K562 (cell line): ENCODE data around the gene SLC14A1. TPM values are rescaled to one million over a fixed set of nuclear protein-coding genes. Genes with fewer than 3 reads are reported as not detected.

ENCODE experiments used
- ATAC-seq: fragments of 200-7000 bp; cut with Tn5 transposase; 3 replicates; pipeline ENCODE4 v1.9.1; 2020; ENCODE audit warnings: moderate library complexity
- BruUV-seq: library from RNA; stranded (reverse); fragments of 400-500 nt; replicated peaks from 2 replicates; lab custom pipeline; 2021; lab: Mats Ljungman, UMichigan
- CTCF ChIA-PET: fragments of 300-600 bp; formaldehyde crosslinking; extraction: SDS; loops from one replicate; lab custom pipeline; 2021; ENCODE audit warnings: low intra/inter-chr PET ratio; lab: Yijun Ruan, JAX
- POLR2A ChIA-PET: fragments of 300-600, 350-650 bp; sonication (Branson Sonifier 250); formaldehyde crosslinking; extraction: SDS; loops from one replicate; lab custom pipeline; 2021; ENCODE audit warnings: antibody characterized with exemption, inconsistent platforms; lab: Yijun Ruan, JAX
- DNase-seq, 4 experiments: peaks; one replicate each; pipeline versions ENCODE4 v3.0.0 to v3.0.0-alpha.2; 2011 to 2018; ENCODE audit warnings: low spot score in 3 of 4, mixed read lengths in 3 of 4; ENCODE audit errors: extremely low read depth in 1 of 4
- FAIRE-seq: peaks from 2 replicates; lab custom pipeline; 2011; peaks lifted over from hg19 to GRCh38; lab: Jason Lieb, UNC
- H2AFZ ChIP-seq: 2 replicates; pipeline ENCODE4 v1.6.0; 2011; ENCODE audit warnings: low read depth, low read length, control low read depth, inconsistent platforms
- H3K27ac ChIP-seq: fragments of 200-600 bp; 3 replicates; pipeline ENCODE4 v1.8.0; 2011; ENCODE audit warnings: low read depth, mild to moderate bottlenecking, control low read depth, inconsistent platforms, low read length, moderate library complexity, mixed read lengths; ENCODE audit errors: extremely low read depth
- H3K27me3 ChIP-seq, 2 experiments: fragments of 300-600 bp in 1 of 2; 2 replicates in 1 of 2; 3 replicates in 1 of 2; pipeline versions ENCODE4 v1.6.0 to v1.8.0; 2011; ENCODE audit warnings: inconsistent platforms in 2 of 2, low read length in 2 of 2, mild to moderate bottlenecking in 1 of 2, mixed read lengths in 1 of 2, moderate library complexity in 1 of 2; ENCODE audit not compliant: control insufficient read depth in 2 of 2, insufficient read depth in 2 of 2
- H3K36me3 ChIP-seq: fragments of 300-600 bp; 3 replicates; pipeline ENCODE4 v1.8.0; 2011; ENCODE audit warnings: mild to moderate bottlenecking, low read length, inconsistent platforms; ENCODE audit not compliant: control insufficient read depth, insufficient read depth
- H3K4me1 ChIP-seq, 2 experiments: fragments of 200-600 bp in 1 of 2; replicated peaks in 1 of 2; 2 replicates in 1 of 2; 3 replicates in 1 of 2; pipeline versions ENCODE4 v1.5.1 to v1.8.0; 2011; ENCODE audit warnings: inconsistent platforms in 2 of 2, low read length in 2 of 2, mild to moderate bottlenecking in 1 of 2, mixed read lengths in 1 of 2, moderate library complexity in 1 of 2; ENCODE audit not compliant: control insufficient read depth in 2 of 2, insufficient read depth in 2 of 2
- H3K4me2 ChIP-seq: 2 replicates; pipeline ENCODE4 v1.6.1; 2011; ENCODE audit warnings: low read length, control low read depth, inconsistent platforms, mixed read lengths; ENCODE audit not compliant: insufficient read depth
- H3K4me3 ChIP-seq: fragments of 200-600 bp; sonication (generic), shearing (Covaris generic); 2 replicates; pipeline ENCODE4 v1.5.1; 2016; ENCODE audit warnings: control low read depth, inconsistent platforms
- H3K79me2 ChIP-seq: fragments of 200-600 bp; 3 replicates; pipeline ENCODE4 v1.8.0; 2011; ENCODE audit warnings: low read length, inconsistent platforms; ENCODE audit not compliant: control insufficient read depth, insufficient read depth
- H3K9ac ChIP-seq, 2 experiments: 2 replicates each; pipeline versions ENCODE4 v1.6.0 to v1.6.1; 2011; ENCODE audit warnings: low read depth in 2 of 2, low read length in 2 of 2, control low read depth in 1 of 2, inconsistent platforms in 1 of 2, mild to moderate bottlenecking in 1 of 2, mixed read lengths in 1 of 2; ENCODE audit not compliant: insufficient read depth in 1 of 2
- H3K9me1 ChIP-seq: one replicate; pipeline ENCODE4 v1.6.0; 2011; ENCODE audit warnings: inconsistent platforms, mild to moderate bottlenecking, low read length, moderate library complexity; ENCODE audit not compliant: control insufficient read depth, insufficient read depth
- H3K9me3 ChIP-seq: replicated peaks from 2 replicates; pipeline ENCODE4 v1.5.1; 2011; ENCODE audit warnings: low read depth, low read length, inconsistent platforms; ENCODE audit not compliant: control insufficient read depth, insufficient read depth
- H4K20me1 ChIP-seq: replicated peaks from 2 replicates; pipeline ENCODE4 v1.6.1; 2011; ENCODE audit warnings: low read length, inconsistent platforms, mixed read lengths; ENCODE audit not compliant: control insufficient read depth, insufficient read depth
- ARHGAP35 ChIP-seq: fragments of 450-650 bp; IDR thresholded peaks from 2 replicates; pipeline ENCODE4 v1.6.1; 2018; ENCODE audit not compliant: partially characterized antibody
- CLOCK ChIP-seq: fragments of 250-450 bp; sonication (Bioruptor Pico); IDR thresholded peaks from 2 replicates; pipeline ENCODE4 v1.4.0; 2020; ENCODE audit warnings: mild to moderate bottlenecking, moderate library complexity, borderline replicate concordance
- MAX ChIP-seq: sonication (generic); formaldehyde crosslinking; IDR thresholded peaks from 2 replicates; pipeline ENCODE4 v1.9.0; 2022; ENCODE audit warnings: mild to moderate bottlenecking, missing genetic modification reagents
- MXD1 ChIP-seq: fragments of 250-450 bp; sonication (Bioruptor Pico); IDR thresholded peaks from 2 replicates; pipeline ENCODE4 v1.8.0; 2021; ENCODE audit warnings: borderline replicate concordance, mild to moderate bottlenecking, moderate library complexity; ENCODE audit not compliant: poor library complexity, severe bottlenecking
- PHB2 ChIP-seq: fragments of 450-650 bp; IDR thresholded peaks from 2 replicates; pipeline ENCODE4 v1.6.1; 2017; ENCODE audit warnings: low read depth
- PHF21A ChIP-seq: fragments of 450-650 bp; IDR thresholded peaks from 2 replicates; pipeline ENCODE4 v1.6.1; 2017; ENCODE audit warnings: low read depth, borderline replicate concordance
- PTRF ChIP-seq: fragments of 450-650 bp; IDR thresholded peaks from 2 replicates; pipeline ENCODE4 v1.6.1; 2016; ENCODE audit warnings: mild to moderate bottlenecking, missing genetic modification characterization, missing compliant biosample characterization
- SMAD2 ChIP-seq: fragments of 150-350 bp; IDR thresholded peaks from 2 replicates; pipeline ENCODE4 v1.6.1; 2014; ENCODE audit warnings: low read depth, mild to moderate bottlenecking, low read length
- SMARCC2 ChIP-seq: fragments of 450-650 bp; IDR thresholded peaks from 2 replicates; pipeline ENCODE4 v1.6.1; 2017; ENCODE audit warnings: antibody characterized with exemption, moderate library complexity, mild to moderate bottlenecking, low read depth
- TGIF2 ChIP-seq: sonication (generic); formaldehyde crosslinking; IDR thresholded peaks from 2 replicates; pipeline ENCODE4 v1.8.1; 2022; ENCODE audit warnings: mild to moderate bottlenecking, missing genetic modification reagents, moderate library complexity
- THRAP3 ChIP-seq: fragments of 450-650 bp; IDR thresholded peaks from 2 replicates; pipeline ENCODE4 v1.6.1; 2016; ENCODE audit warnings: mild to moderate bottlenecking, inconsistent platforms, borderline replicate concordance
- WHSC1 ChIP-seq: IDR thresholded peaks from one replicate; pipeline ENCODE4 v1.6.1; 2012; ENCODE audit warnings: low read length, control low read depth, inconsistent platforms
- ZNF121 ChIP-seq: sonication (generic); formaldehyde crosslinking; conservative IDR thresholded peaks from 2 replicates; pipeline ENCODE4 v1.8.0; 2022; ENCODE audit warnings: missing genetic modification reagents
- WGBS: fragments of 100-300 bp; shearing (Covaris generic); methylation state at CpG from one replicate; pipeline ENCODE4 v1.1.6; 2016; ENCODE audit warnings: low coverage, mixed read lengths; ENCODE audit not compliant: insufficient coverage; ENCODE audit errors: missing lambda C conversion rate; 5-methylcytosine and 5-hydroxymethylcytosine counted together
- in situ Hi-C: fragments of 300-500 bp; cut with MboI; formaldehyde crosslinking; loops from 4 replicates; pipeline ENCODE4 v1.15.0; 2018; ENCODE audit warnings: inconsistent platforms, mixed read lengths
- intact Hi-C: fragments of 100-400 bp; cut with micrococcal nuclease; formaldehyde crosslinking; loops from 2 replicates; pipeline ENCODE4 v1.14.2; 2022
- polyA plus RNA-seq, 8 experiments: library from polyadenylated mRNA; depleted of rRNA in 4 of 8; stranded (reverse) in 5 of 8; unstranded in 3 of 8; fragments of >200 nt; fragmentation: Nextera tagmentation in 2 of 8; fragmentation: Illumina TruSeq in 1 of 8; extraction: Ambion mirVana in 2 of 8; extraction: Trizol in 1 of 8; gene quantifications; 2 replicates each; pipeline versions ENCODE4 v1.2.1 to v1.2.3, GENCODE V29; 2011 to 2014; ENCODE audit warnings: inconsistent platforms in 1 of 8, missing spikeins in 1 of 8
- total RNA-seq, 7 experiments: library from RNA; depleted of rRNA in 6 of 7; stranded (reverse); fragments of >200 nt in 6 of 7; fragmentation: Illumina TruSeq in 2 of 7; extraction: Trizol in 2 of 7; gene quantifications; 2 replicates each; pipeline versions ENCODE4 v1.2.1 to v1.2.3, GENCODE V29; 2011 to 2021; ENCODE audit warnings: low replicate concordance in 1 of 7

Gene SLC14A1
- total and polyA plus RNA-seq, 9 of the 15 experiments (the other 6 are each of a cell fraction or from before 2014, with no cell fraction given): 0.14 to 0.40 (median 0.20) TPM; not detected in 6

DNA sequence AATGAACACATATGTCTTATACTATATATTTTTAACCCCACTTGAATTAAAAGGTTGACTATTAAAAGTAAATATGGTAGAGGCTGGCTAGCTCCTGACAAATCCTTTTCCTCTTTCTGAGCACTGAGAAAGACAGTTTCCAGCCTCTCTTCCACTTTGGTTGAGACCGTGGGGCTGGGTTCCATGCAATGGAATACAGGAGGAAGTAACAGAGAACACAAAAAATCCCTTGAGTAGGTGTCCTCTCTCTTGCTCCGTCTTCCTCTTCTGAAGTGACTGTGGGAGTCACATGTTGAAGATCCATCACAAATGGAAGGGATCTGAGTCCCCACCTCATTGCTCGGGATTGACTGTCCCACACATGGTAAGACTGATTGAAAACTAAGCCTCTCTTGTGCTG lies 64.9 kb downstream of the SLC14A1 start:
- intact Hi-C loops (no loop called here), in situ Hi-C loops (no loop called here)
- no peak for ATAC-seq
- Histone ChIP-seq H3K4me3 (no peak overlapping the region), H3K4me2 (no peak overlapping the region), H3K27me3 (no peaks in the 10 kb centered on the region), H3K27ac (no peak overlapping the region), H3K79me2 (no peaks in the 10 kb centered on the region), H3K9me1 (no peaks in the 10 kb centered on the region), H3K36me3 (no peaks in the 10 kb centered on the region), H3K4me1 (no peaks in the 10 kb centered on the region), H3K9ac (no peak overlapping the region), H2AFZ (no peak overlapping the region), H4K20me1 (no peaks in the 10 kb centered on the region), H3K9me3 (no peaks in the 10 kb centered on the region)
- BruUV-seq: no TSS peak
- TF ChIP-seq WHSC1 (no peak), PTRF (tag) (no peak), PHB2 (no peak), SMARCC2 (no peak)
- ChIA-PET CTCF (no interaction called here), POLR2A (no interaction called here)
- DNase-seq: no peak
- FAIRE-seq: no peak
- WGBS: 0% methylated on average over 2 of the region's 3 CpGs

DNA sequence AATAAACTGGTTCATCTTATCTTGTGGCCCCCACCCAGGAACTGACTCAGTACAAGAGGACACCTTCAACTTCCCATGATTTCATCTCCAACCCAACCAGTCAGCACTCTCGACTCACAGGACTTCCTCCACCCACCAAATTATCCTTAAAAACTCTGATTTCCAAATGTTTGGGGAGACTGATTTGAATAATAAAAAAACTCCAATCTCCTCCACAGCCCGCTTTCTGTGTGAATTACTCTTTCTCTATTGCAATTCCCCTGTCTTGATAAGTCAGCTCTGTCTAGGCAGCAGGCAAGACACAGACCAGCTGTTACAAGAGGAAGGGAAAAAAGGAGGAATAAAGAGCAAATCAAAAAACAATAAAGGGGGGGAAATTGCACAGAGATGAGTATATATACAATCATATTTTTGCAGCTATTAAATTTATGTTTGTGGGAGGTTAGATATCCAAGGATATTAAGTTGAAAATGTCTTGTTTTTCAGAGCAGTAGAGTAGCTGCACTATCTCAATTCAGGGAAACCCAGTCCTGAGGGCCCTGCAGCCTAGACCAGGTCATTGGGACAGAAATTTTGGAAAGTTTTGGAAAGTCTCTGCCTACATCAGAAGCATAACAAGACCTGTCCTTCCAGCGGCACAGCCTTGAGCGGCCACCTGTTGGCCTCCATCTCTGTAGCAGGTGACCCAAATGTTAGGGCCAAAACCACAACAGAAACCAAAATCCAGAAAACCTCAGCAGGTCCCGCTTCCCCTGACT lies 68.7 kb downstream of the SLC14A1 start:
- no peaks in the 10 kb centered on the region for H3K27me3 ChIP-seq
- FAIRE-seq (no peak), DNase-seq (no peak), ATAC-seq (no peak)
- H3K4me2 ChIP-seq: no peak overlapping the region
- CTCF ChIA-PET: no interaction called here
- H3K4me1 ChIP-seq: no peaks in the 10 kb centered on the region
- H4K20me1 ChIP-seq: no peaks in the 10 kb centered on the region
- no peak overlapping the region for H3K27ac ChIP-seq
- no peaks in the 10 kb centered on the region for H3K9me3 ChIP-seq
- no peaks in the 10 kb centered on the region for H3K79me2 ChIP-seq
- BruUV-seq: no TSS peak
- WGBS: 2% methylated on average over 5 of the region's 5 CpGs
- H3K9ac ChIP-seq: no peak overlapping the region
- in situ Hi-C loops (no loop called here), intact Hi-C loops (no loop called here)
- no peak overlapping the region for H2AFZ ChIP-seq
- POLR2A ChIA-PET: no interaction called here
- H3K9me1 ChIP-seq: no peaks in the 10 kb centered on the region
- H3K36me3 ChIP-seq: no peaks in the 10 kb centered on the region
- no peak overlapping the region for H3K4me3 ChIP-seq
- TF ChIP-seq TGIF2 (no peak), PHF21A (no peak), MXD1 (no peak), CLOCK (CRISPR knock-in tag) (no peak), ARHGAP35 (no peak), THRAP3 (no peak), ZNF121 (CRISPR knock-in tag) (no peak), MAX (CRISPR knock-in tag) (no peak), SMAD2 (no peak)
